RWPE1 (cell line): Measurements from ENCODE around the gene RANBP17.

Experiments
- CTCF ChIA-PET: fragments of 350-600 bp; sonication (Branson Sonifier 250); formaldehyde crosslinking; extraction: SDS; loops from one replicate; lab custom pipeline; 2021; lab: Yijun Ruan, JAX
- POLR2A ChIA-PET: fragments of 400-600 bp; formaldehyde crosslinking; extraction: SDS; loops from one replicate; lab custom pipeline; 2020; ENCODE audit warnings: antibody characterized with exemption; ENCODE audit not compliant: low non-redundant PET; lab: Yijun Ruan, JAX
- DNase-seq: peaks from one replicate; pipeline ENCODE4 v3.0.0; 2012; ENCODE audit warnings: low spot score
- H3K27ac ChIP-seq: fragments of 450-650 bp; 2 replicates; pipeline ENCODE4 v1.5.1; 2017
- TF ChIP-seq, protein P1 (sequence below): fragments of 450-650 bp; conservative IDR thresholded peaks from 2 replicates; pipeline ENCODE4 v1.5.1; 2017; ENCODE audit warnings: low read depth, mild to moderate bottlenecking

RANBP17 gene

DNA sequence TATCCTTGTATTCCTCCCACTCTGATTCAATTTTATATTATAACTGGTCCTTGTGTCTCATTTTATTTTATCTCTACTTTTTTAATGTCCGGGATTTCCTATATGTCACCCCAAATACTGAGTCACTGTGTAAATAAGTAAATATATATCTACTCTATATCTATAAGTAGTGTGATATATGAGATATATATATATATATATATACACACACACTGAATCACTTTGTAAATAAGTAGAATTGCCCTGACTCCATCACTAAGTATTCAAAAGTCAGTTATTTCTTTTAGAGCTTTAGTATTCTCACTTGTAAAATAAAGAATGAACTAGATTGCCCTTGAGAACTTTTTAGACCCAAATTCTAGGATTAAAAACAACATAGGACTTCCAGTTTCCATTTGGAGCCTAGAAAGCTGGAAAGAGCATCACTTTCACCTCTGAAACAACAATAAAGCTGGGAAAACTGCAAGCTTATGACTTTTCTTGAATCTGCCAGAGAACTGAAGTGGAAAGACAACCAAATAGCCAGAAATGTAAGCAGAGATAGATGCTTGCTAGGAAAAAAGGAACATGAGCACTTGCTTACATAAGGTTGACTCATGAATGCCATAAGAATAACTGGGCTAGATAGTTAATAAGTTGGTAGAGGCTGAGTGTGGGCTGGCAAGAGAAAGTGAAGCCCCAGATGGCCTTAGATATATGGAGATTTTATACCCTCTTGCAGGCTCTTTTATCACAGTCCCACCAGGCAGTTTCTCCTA, 276.1 kb downstream of the RANBP17 start:
- ChIA-PET CTCF (no interaction called here), POLR2A (no interaction called here)
- TF ChIP-seq, protein P1, sequence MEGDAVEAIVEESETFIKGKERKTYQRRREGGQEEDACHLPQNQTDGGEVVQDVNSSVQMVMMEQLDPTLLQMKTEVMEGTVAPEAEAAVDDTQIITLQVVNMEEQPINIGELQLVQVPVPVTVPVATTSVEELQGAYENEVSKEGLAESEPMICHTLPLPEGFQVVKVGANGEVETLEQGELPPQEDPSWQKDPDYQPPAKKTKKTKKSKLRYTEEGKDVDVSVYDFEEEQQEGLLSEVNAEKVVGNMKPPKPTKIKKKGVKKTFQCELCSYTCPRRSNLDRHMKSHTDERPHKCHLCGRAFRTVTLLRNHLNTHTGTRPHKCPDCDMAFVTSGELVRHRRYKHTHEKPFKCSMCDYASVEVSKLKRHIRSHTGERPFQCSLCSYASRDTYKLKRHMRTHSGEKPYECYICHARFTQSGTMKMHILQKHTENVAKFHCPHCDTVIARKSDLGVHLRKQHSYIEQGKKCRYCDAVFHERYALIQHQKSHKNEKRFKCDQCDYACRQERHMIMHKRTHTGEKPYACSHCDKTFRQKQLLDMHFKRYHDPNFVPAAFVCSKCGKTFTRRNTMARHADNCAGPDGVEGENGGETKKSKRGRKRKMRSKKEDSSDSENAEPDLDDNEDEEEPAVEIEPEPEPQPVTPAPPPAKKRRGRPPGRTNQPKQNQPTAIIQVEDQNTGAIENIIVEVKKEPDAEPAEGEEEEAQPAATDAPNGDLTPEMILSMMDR: no peak
- no peak for DNase-seq
- H3K27ac ChIP-seq: no peak overlapping the region

DNA sequence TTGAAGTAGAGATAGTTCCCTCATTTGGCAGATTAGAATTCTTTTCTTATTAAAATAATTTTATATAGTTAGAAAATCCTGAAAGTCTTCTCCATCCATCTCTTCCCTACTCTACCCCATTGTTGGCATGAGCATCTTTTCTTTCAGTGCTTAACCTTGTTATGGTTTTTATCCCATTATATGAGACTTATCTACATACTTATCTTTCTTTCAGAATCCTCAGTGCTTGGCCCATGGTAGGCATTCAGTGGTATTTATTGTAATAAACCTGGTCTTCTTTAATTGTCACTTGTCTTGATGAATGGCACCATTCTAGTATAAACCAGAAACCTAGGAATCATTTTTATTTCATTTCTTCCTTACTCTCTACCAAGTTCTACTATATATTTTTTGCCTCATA, 277.4 kb downstream of the RANBP17 start:
- H3K27ac ChIP-seq: no peak overlapping the region
- DNase-seq: no peak
- ChIA-PET CTCF (interaction anchor here (0.6 kb wide), 1 partner anchor 198 kb away, joined by 3 read pairs; no protein-coding TSS in a partner anchor), POLR2A (no interaction called here)
- TF ChIP-seq, protein P1: no peak

DNA sequence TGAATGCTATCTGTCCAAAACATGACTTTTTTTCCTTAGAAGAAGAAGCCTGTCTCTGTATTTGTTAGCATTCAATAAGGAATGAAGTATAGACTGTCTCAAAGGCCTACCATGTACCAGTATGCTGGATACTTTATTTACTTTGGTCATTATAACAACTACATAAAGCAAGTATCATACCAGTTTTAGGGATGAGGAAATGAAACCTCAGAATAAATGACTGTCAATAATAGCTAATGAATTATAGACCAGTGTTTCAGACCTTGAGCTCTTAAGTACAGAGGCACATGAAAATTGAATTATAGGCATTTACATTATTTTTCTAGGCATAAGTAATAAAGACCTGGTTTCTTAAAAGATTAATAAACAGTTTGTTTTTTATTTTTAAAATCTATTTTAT, 280.8 kb downstream of the RANBP17 start:
- no peak overlapping the region for H3K27ac ChIP-seq
- ChIA-PET POLR2A (no interaction called here), CTCF (interaction anchor here (0.6 kb wide), 1 partner anchor 298 kb away, joined by 3 read pairs; no protein-coding TSS in a partner anchor)
- no peak for DNase-seq
- TF ChIP-seq, protein P1: no peak

DNA sequence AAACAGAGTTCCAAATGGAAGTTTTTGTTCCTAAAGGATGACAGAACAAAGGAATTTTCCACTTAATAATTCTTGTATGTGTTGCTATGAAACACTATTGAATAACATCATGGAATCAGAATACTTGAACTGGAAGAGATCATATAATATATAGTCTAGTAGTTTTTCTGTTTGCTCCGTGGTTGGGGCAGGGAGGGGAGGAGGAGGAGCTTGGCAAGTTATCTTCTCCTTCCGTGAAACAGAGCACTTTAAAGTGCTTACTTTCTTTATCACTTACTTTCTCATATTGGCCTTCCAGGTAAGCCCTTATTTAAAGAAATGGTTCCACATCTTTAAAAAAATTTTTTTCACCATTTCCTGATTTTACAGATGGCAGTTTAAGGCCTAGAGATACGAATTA, 281.4 kb downstream of the RANBP17 start:
- no peak overlapping the region for H3K27ac ChIP-seq
- TF ChIP-seq, protein P1: no peak
- ChIA-PET POLR2A (no interaction called here), CTCF (interaction anchor here (0.6 kb wide), 1 partner anchor 299 kb away, joined by 3 read pairs; no protein-coding TSS in a partner anchor)
- no peak for DNase-seq

DNA sequence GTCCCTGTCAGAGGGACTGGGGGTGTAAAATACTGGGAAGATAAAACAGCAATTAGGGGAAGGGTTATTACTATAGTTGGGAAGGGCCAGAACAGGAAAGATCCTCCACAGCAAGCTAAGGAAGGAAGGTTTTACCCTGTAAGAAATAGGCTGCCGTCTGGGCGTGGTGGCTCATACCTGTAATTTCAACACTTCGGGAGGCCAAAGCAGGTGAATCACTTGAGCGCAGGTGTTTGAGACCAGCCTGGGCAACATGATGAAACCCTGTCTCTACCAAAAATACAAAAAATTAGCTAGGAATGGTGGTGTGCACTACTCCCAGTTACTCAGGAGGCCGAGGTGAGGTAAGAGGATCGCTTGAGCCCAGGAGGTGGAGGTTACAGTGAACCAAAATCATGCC, 282.1 kb downstream of the RANBP17 start:
- ChIA-PET POLR2A (no interaction called here), CTCF (no interaction called here)
- no peak for DNase-seq
- H3K27ac ChIP-seq: no peak overlapping the region
- TF ChIP-seq, protein P1: no peak

DNA sequence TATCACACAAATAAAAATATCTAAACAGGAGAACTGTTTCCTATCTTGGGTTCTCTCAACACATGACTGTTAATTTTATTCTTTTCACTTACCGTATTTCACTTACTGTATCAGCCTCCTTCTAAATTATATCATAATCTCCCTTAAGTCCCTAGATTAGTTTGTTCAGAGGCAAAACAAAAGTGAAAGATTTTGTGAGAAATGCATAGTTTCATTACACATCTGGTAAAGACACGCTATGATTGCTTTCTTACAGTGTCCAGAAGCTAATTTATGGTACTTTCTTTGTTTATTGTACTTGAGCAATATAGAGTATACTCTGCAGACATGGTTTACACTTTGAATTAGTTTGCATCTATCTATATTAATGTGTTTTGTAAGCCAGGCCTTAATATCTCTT, 287.5 kb downstream of the RANBP17 start:
- TF ChIP-seq, protein P1: no peak
- CTCF ChIA-PET: interaction anchor here (0.6 to 0.8 kb wide), 2 partner anchors 35 to 58 kb away, joined by 3 read pairs; no protein-coding TSS in a partner anchor
- no peak for DNase-seq
- POLR2A ChIA-PET: no interaction called here
- no peak overlapping the region for H3K27ac ChIP-seq
